ENCODE results near the gene RUNX2.

The RUNX2 gene

GRCh38 chr6:45563844-45564243, 235.7 kb downstream of the RUNX2 start:
- Histone ChIP-seq H3K9me3 (ENCODE audit: insufficient read depth, low read depth, low read length) (no peaks in the 10 kb centered on the region), H3K36me3 (ENCODE audit: insufficient read depth, low read length) (no peaks in the 10 kb centered on the region), H3K27ac (ENCODE audit: low read depth, low read length) (no peak overlapping the region), H3K27me3 (ENCODE audit: insufficient read depth, low read length) (peaks cover 17% of the 10 kb centered on the region), H3K4me1 (ENCODE audit: insufficient read depth, low read length) (peaks cover 12% of the 10 kb centered on the region; the same call in 1 of the 2 replicates), H3K4me3 (ENCODE audit: low read length) (no peak overlapping the region), H3K9ac (ENCODE audit: low read depth, low read length) (no peak overlapping the region)
- WGBS: 95% methylated on average over 2 of the region's 2 CpGs

GRCh38 chr6:45566882-45567281, 238.8 kb downstream of the RUNX2 start:
- Histone ChIP-seq H3K9me3 (ENCODE audit: insufficient read depth, low read depth, low read length) (no peaks in the 10 kb centered on the region), H3K9ac (ENCODE audit: low read depth, low read length) (no peak overlapping the region), H3K36me3 (ENCODE audit: insufficient read depth, low read length) (no peaks in the 10 kb centered on the region), H3K27ac (ENCODE audit: low read depth, low read length) (no peak overlapping the region), H3K4me1 (ENCODE audit: insufficient read depth, low read length) (peaks cover 12% of the 10 kb centered on the region; the same call in 1 of the 2 replicates), H3K4me3 (ENCODE audit: low read length) (no peak overlapping the region), H3K27me3 (ENCODE audit: insufficient read depth, low read length) (peaks cover 17% of the 10 kb centered on the region)
- WGBS: 41% methylated on average over 4 of the region's 4 CpGs

GRCh38 chr6:45567879-45568278, 239.7 kb downstream of the RUNX2 start:
- H3K4me3 ChIP-seq (ENCODE audit: low read length): no peak overlapping the region
- WGBS: 95% methylated on average over 2 of the region's 2 CpGs

DNA sequence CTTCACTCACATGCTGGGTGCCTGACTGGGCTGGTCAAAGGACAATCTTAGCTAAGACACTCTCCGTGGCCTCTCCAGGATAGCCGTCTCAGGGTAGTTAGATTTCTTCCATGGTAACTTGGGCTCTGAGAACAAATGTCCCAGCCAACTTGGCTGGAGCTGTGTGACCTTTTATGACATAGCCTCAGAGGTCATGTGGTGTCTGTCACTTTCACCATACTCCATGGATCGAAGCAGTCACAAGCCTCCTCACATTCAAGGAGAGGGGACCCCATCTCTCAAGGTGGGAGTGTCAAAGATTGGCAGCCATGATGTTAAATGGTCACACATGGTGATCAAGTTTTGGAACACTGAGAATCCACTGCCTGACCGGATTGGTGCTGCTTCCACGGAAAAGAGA, 240.5 kb downstream of the RUNX2 start:
- 93% methylated on average over 5 of the region's 5 CpGs for WGBS
- no peak overlapping the region for H3K9ac ChIP-seq (ENCODE audit: low read depth, low read length)

More at GRCh38 chr6:45567879-45568278, 239.7 kb downstream of the RUNX2 start:
- H3K9ac ChIP-seq (ENCODE audit: low read depth, low read length): no peak overlapping the region
- no peaks in the 10 kb centered on the region for H3K36me3 ChIP-seq (ENCODE audit: insufficient read depth, low read length)
- H3K9me3 ChIP-seq (ENCODE audit: insufficient read depth, low read depth, low read length): no peaks in the 10 kb centered on the region
- no peak overlapping the region for H3K27ac ChIP-seq (ENCODE audit: low read depth, low read length)
- H3K27me3 ChIP-seq (ENCODE audit: insufficient read depth, low read length): peaks cover 17% of the 10 kb centered on the region
- H3K4me1 ChIP-seq (ENCODE audit: insufficient read depth, low read length): peaks cover 12% of the 10 kb centered on the region; the same call in 1 of the 2 replicates

GRCh38 chr6:45569210-45569945, 241.2 kb downstream of the RUNX2 start:
- H3K9ac ChIP-seq (ENCODE audit: low read depth, low read length): no peak overlapping the region
- H3K9me3 ChIP-seq (ENCODE audit: insufficient read depth, low read depth, low read length): no peaks in the 10 kb centered on the region
- H3K27me3 ChIP-seq (ENCODE audit: insufficient read depth, low read length): peaks cover 17% of the 10 kb centered on the region
- peaks cover 12% of the 10 kb centered on the region; the same call in 1 of the 2 replicates for H3K4me1 ChIP-seq (ENCODE audit: insufficient read depth, low read length)
- H3K4me3 ChIP-seq (ENCODE audit: low read length): no peak overlapping the region
- H3K27ac ChIP-seq (ENCODE audit: low read depth, low read length): no peak overlapping the region
- WGBS: 80% methylated on average over 5 of the region's 6 CpGs
- H3K36me3 ChIP-seq (ENCODE audit: insufficient read depth, low read length): no peaks in the 10 kb centered on the region

More for the DNA sequence above, 240.5 kb downstream of the RUNX2 start:
- H3K4me3 ChIP-seq (ENCODE audit: low read length): no peak overlapping the region
- peaks cover 12% of the 10 kb centered on the region; the same call in 1 of the 2 replicates for H3K4me1 ChIP-seq (ENCODE audit: insufficient read depth, low read length)
- H3K27me3 ChIP-seq (ENCODE audit: insufficient read depth, low read length): peaks cover 17% of the 10 kb centered on the region
- no peaks in the 10 kb centered on the region for H3K9me3 ChIP-seq (ENCODE audit: insufficient read depth, low read depth, low read length)
- no peak overlapping the region for H3K27ac ChIP-seq (ENCODE audit: low read depth, low read length)
- H3K36me3 ChIP-seq (ENCODE audit: insufficient read depth, low read length): no peaks in the 10 kb centered on the region

DNA sequence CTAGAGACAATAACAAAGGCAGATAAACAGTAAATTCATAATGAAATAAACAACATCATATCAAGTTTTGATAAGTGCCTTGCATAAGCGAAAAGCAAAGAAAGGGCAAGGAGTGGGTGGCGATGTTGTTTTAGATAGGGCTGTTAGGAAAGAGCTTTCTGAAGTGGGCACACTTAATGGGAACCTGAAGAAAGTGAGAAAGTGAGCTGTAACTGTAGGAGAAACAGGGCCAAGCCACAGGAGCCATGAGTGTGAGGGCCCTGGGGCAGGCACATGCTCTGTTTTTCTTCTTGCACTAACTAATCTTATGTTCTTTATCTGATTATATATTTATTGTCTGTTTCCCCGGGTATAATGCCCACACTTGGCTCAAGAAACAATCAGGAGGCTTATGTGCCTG, 243.0 kb downstream of the RUNX2 start:
- H3K9ac ChIP-seq (ENCODE audit: low read depth, low read length): no peak overlapping the region
- H3K4me3 ChIP-seq (ENCODE audit: low read length): no peak overlapping the region
- H3K9me3 ChIP-seq (ENCODE audit: insufficient read depth, low read depth, low read length): no peaks in the 10 kb centered on the region
- no peak overlapping the region for H3K27ac ChIP-seq (ENCODE audit: low read depth, low read length)
- 95% methylated on average over 3 of the region's 3 CpGs for WGBS
- H3K27me3 ChIP-seq (ENCODE audit: insufficient read depth, low read length): peaks cover 7% of the 10 kb centered on the region
- peaks cover 10% of the 10 kb centered on the region; the same call in 1 of the 2 replicates for H3K4me1 ChIP-seq (ENCODE audit: insufficient read depth, low read length)
- no peaks in the 10 kb centered on the region for H3K36me3 ChIP-seq (ENCODE audit: insufficient read depth, low read length)

DNA sequence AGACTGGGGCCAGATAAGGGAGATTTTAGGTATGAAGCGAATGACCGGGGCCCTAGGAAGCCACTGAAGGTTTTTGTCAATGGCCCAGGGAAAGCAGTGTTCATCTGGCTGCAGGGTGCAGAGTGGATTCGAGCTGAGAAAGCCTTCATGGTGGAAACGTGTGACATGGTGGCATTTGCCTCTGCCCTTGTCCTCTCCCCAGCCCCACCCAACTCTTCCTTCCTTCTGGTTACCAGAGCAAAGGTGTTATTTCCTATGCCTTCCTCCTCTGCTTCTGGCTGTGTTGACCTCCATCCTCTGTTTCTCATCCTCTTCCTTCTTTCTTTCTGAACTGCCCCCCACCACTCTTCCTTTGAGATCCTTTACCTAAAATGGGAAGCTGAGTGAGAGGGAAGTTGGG, 244.7 kb downstream of the RUNX2 start:
- no peak overlapping the region for H3K4me3 ChIP-seq (ENCODE audit: low read length)
- no peak overlapping the region for H3K27ac ChIP-seq (ENCODE audit: low read depth, low read length)
- no peaks in the 10 kb centered on the region for H3K36me3 ChIP-seq (ENCODE audit: insufficient read depth, low read length)
- no peak overlapping the region for H3K9ac ChIP-seq (ENCODE audit: low read depth, low read length)
- peaks cover 6% of the 10 kb centered on the region; the same call in 1 of the 2 replicates for H3K27me3 ChIP-seq (ENCODE audit: insufficient read depth, low read length)
- WGBS: 81% methylated on average over 4 of the region's 4 CpGs
- H3K9me3 ChIP-seq (ENCODE audit: insufficient read depth, low read depth, low read length): no peaks in the 10 kb centered on the region
- no peaks in the 10 kb centered on the region for H3K4me1 ChIP-seq (ENCODE audit: insufficient read depth, low read length)

GRCh38 chr6:45574014-45574461, 245.9 kb downstream of the RUNX2 start:
- Histone ChIP-seq H3K4me3 (ENCODE audit: low read length) (no peak overlapping the region), H3K27ac (ENCODE audit: low read depth, low read length) (no peak overlapping the region), H3K9ac (ENCODE audit: low read depth, low read length) (no peak overlapping the region), H3K36me3 (ENCODE audit: insufficient read depth, low read length) (no peaks in the 10 kb centered on the region), H3K4me1 (ENCODE audit: insufficient read depth, low read length) (no peaks in the 10 kb centered on the region), H3K9me3 (ENCODE audit: insufficient read depth, low read depth, low read length) (no peaks in the 10 kb centered on the region), H3K27me3 (ENCODE audit: insufficient read depth, low read length) (no peaks in the 10 kb centered on the region)
- WGBS: 93% methylated on average over 6 of the region's 6 CpGs

GRCh38 chr6:45574885-45575284, 246.8 kb downstream of the RUNX2 start:
- Histone ChIP-seq H3K9me3 (ENCODE audit: insufficient read depth, low read depth, low read length) (no peaks in the 10 kb centered on the region), H3K36me3 (ENCODE audit: insufficient read depth, low read length) (no peaks in the 10 kb centered on the region), H3K9ac (ENCODE audit: low read depth, low read length) (no peak overlapping the region), H3K27me3 (ENCODE audit: insufficient read depth, low read length) (no peaks in the 10 kb centered on the region), H3K27ac (ENCODE audit: low read depth, low read length) (no peak overlapping the region), H3K4me3 (ENCODE audit: low read length) (no peak overlapping the region), H3K4me1 (ENCODE audit: insufficient read depth, low read length) (no peaks in the 10 kb centered on the region)
- whole genome bisulfite sequencing: 93% methylated on average over 1 of the region's 1 CpG

DNA sequence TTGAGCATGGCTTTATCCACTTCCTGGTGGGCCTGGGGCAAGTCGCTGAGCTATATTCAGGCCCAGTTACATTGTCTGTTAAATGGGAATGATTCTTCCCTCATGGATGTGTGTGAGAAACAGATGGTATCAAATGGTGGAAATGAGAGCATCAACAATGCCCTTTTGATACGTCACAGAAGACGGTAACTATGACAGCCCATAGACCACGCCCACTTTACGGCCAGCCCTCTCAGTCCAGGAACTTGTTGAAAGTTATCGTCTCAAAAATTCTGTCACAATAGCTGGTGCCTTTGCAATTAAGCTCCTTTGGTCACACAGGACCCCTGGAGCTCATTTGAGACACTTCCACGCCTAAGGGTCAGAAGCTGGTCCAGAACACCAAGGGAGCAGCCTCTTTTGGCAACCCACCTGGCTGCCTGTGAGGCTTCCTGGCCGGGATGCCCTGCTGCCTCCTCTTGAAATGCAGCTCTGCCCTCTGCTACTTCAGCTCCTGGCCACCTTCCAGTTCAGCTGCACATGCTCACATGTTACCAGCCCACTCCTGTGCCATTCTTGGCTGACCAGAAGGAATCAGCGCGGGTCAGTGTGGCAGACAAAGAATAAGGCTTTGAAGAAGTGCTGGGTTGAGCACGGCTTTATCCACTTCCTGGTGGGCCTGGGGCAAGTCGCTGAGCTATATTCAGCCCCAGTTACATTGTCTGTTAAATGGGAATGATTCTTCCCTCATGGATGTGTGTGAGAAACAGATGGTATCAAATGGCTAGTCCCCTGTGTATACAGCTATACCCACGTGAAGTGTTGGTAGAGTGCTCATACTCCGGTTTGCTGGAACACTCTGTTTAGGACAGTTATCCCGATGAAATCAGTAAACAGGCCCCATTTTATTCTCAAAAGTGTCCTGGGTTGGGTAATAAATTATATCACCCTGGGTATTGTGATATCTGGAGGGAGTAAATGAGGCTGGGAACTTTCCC, 248.8 kb downstream of the RUNX2 start:
- Histone ChIP-seq H3K4me1 (ENCODE audit: insufficient read depth, low read length) (no peaks in the 10 kb centered on the region), H3K9ac (ENCODE audit: low read depth, low read length) (no peak overlapping the region), H3K27me3 (ENCODE audit: insufficient read depth, low read length) (no peaks in the 10 kb centered on the region), H3K4me3 (ENCODE audit: low read length) (no peak overlapping the region), H3K27ac (ENCODE audit: low read depth, low read length) (no peak overlapping the region), H3K9me3 (ENCODE audit: insufficient read depth, low read depth, low read length) (peaks cover 5% of the 10 kb centered on the region; the same call in 1 of the 2 replicates), H3K36me3 (ENCODE audit: insufficient read depth, low read length) (no peaks in the 10 kb centered on the region)
- WGBS: 95% methylated on average over 15 of the region's 15 CpGs

All from HUES64 (cell line).